PC-3 (cell line): Measurements from ENCODE around the gene WNT10A. TPM values are rescaled to one million over a fixed set of nuclear protein-coding genes. Genes with fewer than 3 reads are reported as not detected.
"Not testable (repeated sequence)": the region's sequence is repeated elsewhere in the genome, so short reads cannot be mapped to it uniquely, and the experiment has no call there.

Experiments
- ATAC-seq: fragments of 200-7000 bp; cut with Tn5 transposase; 2 replicates; pipeline ENCODE4 v1.9.1; 2020; ENCODE audit warnings: mild to moderate bottlenecking, moderate library complexity
- BruUV-seq: library from RNA; stranded (reverse); fragments of 400-500 nt; replicated peaks from 2 replicates; lab custom pipeline; 2021; lab: Mats Ljungman, UMichigan
- CTCF ChIA-PET: fragments of 300-600 bp; sonication (Branson Sonifier 250); formaldehyde crosslinking; loops from one replicate; lab custom pipeline; 2022; ENCODE audit warnings: antibody characterized with exemption; lab: Charles Lee
- POLR2A ChIA-PET: fragments of 300-600 bp; sonication (Branson Sonifier 250); formaldehyde crosslinking; loops from one replicate; lab custom pipeline; 2022; ENCODE audit warnings: antibody characterized with exemption; ENCODE audit not compliant: unreplicated experiment; lab: Charles Lee
- DNase-seq: peaks from one replicate; pipeline ENCODE4 v3.0.0-alpha.2; 2015
- H2AFZ ChIP-seq: fragments of 300-600 bp; sonication (generic); 2 replicates; pipeline ENCODE4 v1.6.0; 2016; ENCODE audit warnings: antibody characterized with exemption, low read length
- H3F3A ChIP-seq: fragments of 300-600 bp; sonication (generic); one replicate; pipeline ENCODE4 v1.6.0; 2017; ENCODE audit warnings: antibody characterized with exemption, low read length, control low read depth, mild to moderate bottlenecking; ENCODE audit not compliant: unreplicated experiment
- H3K27ac ChIP-seq: fragments of 300-600 bp; sonication (generic); 2 replicates; pipeline ENCODE4 v1.5.1; 2016; ENCODE audit warnings: mild to moderate bottlenecking, low read length
- H3K27me3 ChIP-seq: fragments of 300-600 bp; sonication (generic); 2 replicates; pipeline ENCODE4 v1.6.1; 2016; ENCODE audit warnings: low read length, mixed read lengths
- H3K36me3 ChIP-seq: fragments of 300-600 bp; sonication (generic); 2 replicates; pipeline ENCODE4 v1.6.1; 2016; ENCODE audit warnings: low read depth, mixed run types, low read length, mixed read lengths
- H3K4me1 ChIP-seq: fragments of 300-600 bp; sonication (generic); 2 replicates; pipeline ENCODE4 v1.5.1; 2016; ENCODE audit warnings: low read length; ENCODE audit not compliant: insufficient read depth
- H3K4me2 ChIP-seq: fragments of 300-600 bp; sonication (generic); 2 replicates; pipeline ENCODE4 v1.6.0; 2016; ENCODE audit warnings: low read length
- H3K4me3 ChIP-seq: fragments of 300-600 bp; sonication (generic); 2 replicates; pipeline ENCODE4 v1.5.1; 2016; ENCODE audit warnings: mild to moderate bottlenecking, low read length, mixed read lengths
- H3K79me2 ChIP-seq: fragments of 300-600 bp; sonication (generic); 2 replicates; pipeline ENCODE4 v1.6.1; 2017; ENCODE audit warnings: low read length, mixed read lengths
- H3K9ac ChIP-seq: fragments of 300-600 bp; sonication (generic); 2 replicates; pipeline ENCODE4 v1.6.0; 2016; ENCODE audit warnings: mild to moderate bottlenecking, low read length
- H3K9me2 ChIP-seq: fragments of 300-600 bp; sonication (generic); replicated peaks from 2 replicates; pipeline ENCODE4 v1.6.1; 2016; ENCODE audit warnings: mixed run types, low read length, mixed read lengths
- H3K9me3 ChIP-seq: fragments of 300-600 bp; sonication (generic); 2 replicates; pipeline ENCODE4 v1.6.1; 2016; ENCODE audit warnings: low read length, mixed read lengths
- H4K20me1 ChIP-seq: fragments of 300-600 bp; sonication (generic); 2 replicates; pipeline ENCODE4 v1.6.1; 2016; ENCODE audit warnings: low read length, mixed read lengths
- EZH2 ChIP-seq: fragments of 300-600 bp; sonication (generic); IDR thresholded peaks from one replicate; pipeline ENCODE4 v1.6.1; 2017; ENCODE audit warnings: antibody characterized with exemption, mild to moderate bottlenecking, low read length; ENCODE audit not compliant: unreplicated experiment
- EZH2phosphoT487 ChIP-seq: fragments of 300-600 bp; sonication (generic); IDR thresholded peaks from 2 replicates; pipeline ENCODE4 v1.6.1; 2018; ENCODE audit warnings: mild to moderate bottlenecking, antibody characterized with exemption, low read length, borderline replicate concordance
- intact Hi-C: fragments of 100-400 bp; cut with micrococcal nuclease; formaldehyde crosslinking; loops from 2 replicates; pipeline ENCODE4 v1.9.0; 2023
- total RNA-seq: library from RNA; depleted of rRNA; stranded (reverse); fragments of >200 nt; gene quantifications from 2 replicates; pipeline ENCODE4 v1.2.3, GENCODE V29; 2014; rRNA removed
- TF ChIP-seq, protein P1 (sequence below): fragments of 300-600 bp; sonication (generic); conservative IDR thresholded peaks from 2 replicates; pipeline ENCODE4 v1.5.1; 2017; ENCODE audit warnings: antibody characterized with exemption, low read depth, mild to moderate bottlenecking, low read length

Gene WNT10A
- total RNA-seq, 1 experiment from 2014 or later: 0.40 TPM

DNA sequence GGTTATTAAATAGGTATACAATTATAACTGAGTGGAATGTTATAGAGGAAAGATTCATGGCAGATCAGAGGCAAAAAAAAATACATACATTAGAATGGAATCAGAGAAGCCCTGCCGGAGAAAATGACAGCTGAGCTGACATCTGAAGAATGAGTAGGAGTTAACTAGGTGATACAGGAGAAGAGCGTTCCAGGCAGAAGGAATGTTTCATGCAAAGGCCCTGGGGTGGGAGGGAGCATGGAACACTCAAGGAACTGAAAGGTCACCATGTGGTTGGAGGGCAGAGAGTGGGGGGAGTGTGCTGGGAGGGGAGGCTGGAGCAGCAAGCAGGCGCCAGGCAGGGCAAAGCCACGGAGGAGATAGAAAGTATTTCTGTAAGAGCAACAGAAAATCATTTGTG lies 47.2 kb downstream of the WNT10A start:
- ChIA-PET CTCF (no interaction called here), POLR2A (no interaction called here)
- Histone ChIP-seq H3F3A (no peaks in the 10 kb centered on the region), H3K9me2 (no peaks in the 10 kb centered on the region), H2AFZ (no peak overlapping the region), H4K20me1 (no peaks in the 10 kb centered on the region), H3K27me3 (peaks cover 5% of the 10 kb centered on the region; the same call in 1 of the 2 replicates), H3K4me2 (no peak overlapping the region), H3K4me3 (no peak overlapping the region), H3K4me1 (no peaks in the 10 kb centered on the region), H3K9ac (no peak overlapping the region), H3K36me3 (no peaks in the 10 kb centered on the region), H3K27ac (no peak overlapping the region), H3K79me2 (no peaks in the 10 kb centered on the region), H3K9me3 (no peaks in the 10 kb centered on the region)
- BruUV-seq: no TSS peak
- TF ChIP-seq, protein P1, sequence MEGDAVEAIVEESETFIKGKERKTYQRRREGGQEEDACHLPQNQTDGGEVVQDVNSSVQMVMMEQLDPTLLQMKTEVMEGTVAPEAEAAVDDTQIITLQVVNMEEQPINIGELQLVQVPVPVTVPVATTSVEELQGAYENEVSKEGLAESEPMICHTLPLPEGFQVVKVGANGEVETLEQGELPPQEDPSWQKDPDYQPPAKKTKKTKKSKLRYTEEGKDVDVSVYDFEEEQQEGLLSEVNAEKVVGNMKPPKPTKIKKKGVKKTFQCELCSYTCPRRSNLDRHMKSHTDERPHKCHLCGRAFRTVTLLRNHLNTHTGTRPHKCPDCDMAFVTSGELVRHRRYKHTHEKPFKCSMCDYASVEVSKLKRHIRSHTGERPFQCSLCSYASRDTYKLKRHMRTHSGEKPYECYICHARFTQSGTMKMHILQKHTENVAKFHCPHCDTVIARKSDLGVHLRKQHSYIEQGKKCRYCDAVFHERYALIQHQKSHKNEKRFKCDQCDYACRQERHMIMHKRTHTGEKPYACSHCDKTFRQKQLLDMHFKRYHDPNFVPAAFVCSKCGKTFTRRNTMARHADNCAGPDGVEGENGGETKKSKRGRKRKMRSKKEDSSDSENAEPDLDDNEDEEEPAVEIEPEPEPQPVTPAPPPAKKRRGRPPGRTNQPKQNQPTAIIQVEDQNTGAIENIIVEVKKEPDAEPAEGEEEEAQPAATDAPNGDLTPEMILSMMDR: no peak
- TF ChIP-seq EZH2: no peak
- TF ChIP-seq EZH2phosphoT487: no peak
- ATAC-seq (no peak), DNase-seq (no peak)
- intact Hi-C loops: no loop called here

DNA sequence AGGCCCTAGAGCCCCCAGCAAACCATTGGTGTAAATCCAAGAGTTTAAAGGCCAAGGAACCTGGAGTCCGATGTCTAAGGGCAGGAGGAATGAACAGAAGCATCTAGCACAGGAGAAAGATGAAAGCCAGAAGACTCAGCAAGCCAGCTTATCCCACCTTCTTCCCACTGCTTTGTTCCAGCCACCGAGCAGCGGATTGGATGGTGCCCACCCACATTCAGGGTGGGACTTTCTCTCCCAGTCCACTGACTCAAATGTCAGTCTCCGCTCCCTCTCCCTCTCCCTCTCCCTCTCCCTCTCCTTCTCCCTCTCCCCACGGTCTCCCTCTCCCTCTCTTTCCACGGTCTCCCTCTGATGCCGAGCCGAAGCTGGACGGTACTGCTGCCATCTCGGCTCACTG lies 49.8 kb downstream of the WNT10A start:
- H4K20me1 ChIP-seq, POLR2A ChIA-PET, H3K36me3 ChIP-seq, CTCF ChIA-PET, H3K27ac ChIP-seq, ATAC-seq, H3K4me1 ChIP-seq, H3K4me3 ChIP-seq, H3K79me2 ChIP-seq, H3K9ac ChIP-seq, BruUV-seq, DNase-seq, H3F3A ChIP-seq, H3K9me3 ChIP-seq, H2AFZ ChIP-seq, intact Hi-C loops, H3K4me2 ChIP-seq, H3K9me2 ChIP-seq: not testable (repeated sequence)
- H3K27me3 ChIP-seq: peaks cover 18% of the 10 kb centered on the region

DNA sequence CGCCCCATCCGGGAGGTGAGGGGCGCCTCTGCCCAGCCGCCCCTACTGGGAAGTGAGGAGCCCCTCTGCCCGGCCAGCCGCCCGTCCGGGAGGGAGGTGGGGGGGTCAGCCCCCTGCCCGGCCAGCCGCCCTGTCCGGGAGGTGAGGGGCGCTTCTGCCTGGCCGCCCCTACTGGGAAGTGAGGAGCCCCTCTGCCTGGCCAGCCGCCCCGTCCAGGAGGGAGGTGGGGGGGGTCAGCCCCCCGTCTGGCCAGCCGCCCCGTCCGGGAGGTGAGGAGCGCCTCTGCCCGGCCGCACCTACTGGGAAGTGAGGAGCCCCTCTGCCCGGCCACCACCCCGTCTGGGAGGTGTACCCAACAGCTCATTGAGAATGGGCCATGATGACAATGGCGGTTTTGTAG lies 51.1 kb downstream of the WNT10A start:
- POLR2A ChIA-PET, H2AFZ ChIP-seq, H3K9me2 ChIP-seq, H3K9ac ChIP-seq, CTCF ChIA-PET, DNase-seq, H3K9me3 ChIP-seq, H3K27ac ChIP-seq, BruUV-seq, H3F3A ChIP-seq, H3K79me2 ChIP-seq, ATAC-seq, H3K4me1 ChIP-seq, intact Hi-C loops, H4K20me1 ChIP-seq, H3K4me3 ChIP-seq, H3K36me3 ChIP-seq, H3K4me2 ChIP-seq: not testable (repeated sequence)
- peaks cover 25% of the 10 kb centered on the region for H3K27me3 ChIP-seq

Other genes starting within 250 kb of the WNT10A start
- 35.5 and 36.3 TPM in 2 replicates for gene ZNF142, start 221.2 kb upstream of the WNT10A start, total RNA-seq
- gene BCS1L, start 221.2 kb upstream of the WNT10A start, total RNA-seq: 41.3 and 48.5 TPM in 2 replicates
- gene RNF25, start 208.8 kb upstream of the WNT10A start, total RNA-seq: 35.1 and 42.4 TPM in 2 replicates
- 32.9 and 48.2 TPM in 2 replicates for gene STK36, start 208.8 kb upstream of the WNT10A start, total RNA-seq
- gene TTLL4, start 170.0 kb upstream of the WNT10A start, total RNA-seq: 21.0 and 32.9 TPM in 2 replicates
- gene CYP27A1, start 98.7 kb upstream of the WNT10A start, total RNA-seq: 5.8 and 6.0 TPM in 2 replicates
- gene PRKAG3, start 49.0 kb upstream of the WNT10A start, total RNA-seq: not detected in 2 replicates
- not detected in 2 replicates for gene WNT6, start 21.0 kb upstream of the WNT10A start, total RNA-seq
- gene CDK5R2, start 78.8 kb downstream of the WNT10A start, total RNA-seq: 0.11 and 0.35 TPM in 2 replicates
- 0.07 TPM in 1 of 2 replicates, not detected in the other for gene FEV, start 104.3 kb downstream of the WNT10A start, total RNA-seq
- 6.4 and 13.5 TPM in 2 replicates for gene CRYBA2, start 112.6 kb downstream of the WNT10A start, total RNA-seq
- gene CFAP65, start 160.7 kb downstream of the WNT10A start, total RNA-seq: 0.17 and 0.18 TPM in 2 replicates
- 0.07 TPM in 1 of 2 replicates, not detected in the other for gene IHH, start 180.1 kb downstream of the WNT10A start, total RNA-seq